HG03135 (cell line): Measurements from ENCODE around the gene PLK1.
"Not testable (repeated sequence)": the region's sequence is repeated elsewhere in the genome, so short reads cannot be mapped to it uniquely, and the experiment has no call there.

Experiments
- ATAC-seq: cut with Tn5 transposase; IDR thresholded peaks from one replicate; pipeline ENCODE4 v1.9.1; 2021; ENCODE audit warnings: mild to moderate bottlenecking, moderate library complexity; ENCODE audit not compliant: unreplicated experiment

The PLK1 gene

GRCh38 chr16:23678430-23679273 is at the start of gene PLK1:
Gene PLK1 (plus strand): TSS chr16:23678889. CDS start chr16:23678933, 44 bp downstream.
- peak; percentile 84 for ATAC-seq

GRCh38 chr16:23629516-23629915 is 49.2 kb upstream of the PLK1 start:
- no peak for ATAC-seq

- ATAC-seq, result not testable (repeated sequence)
Measured at GRCh38 chr16:23631874-23632273, 46.8 kb upstream of the PLK1 start.

- no peak for ATAC-seq
Measured at GRCh38 chr16:23634461-23635036, 44.1 kb upstream of the PLK1 start.

- ATAC-seq, result no peak
Measured at GRCh38 chr16:23635958-23636357, 42.7 kb upstream of the PLK1 start.

- peak; percentile 5 for ATAC-seq
Measured at GRCh38 chr16:23640615-23640930, 38.1 kb upstream of the PLK1 start.

GRCh38 chr16:23640931-23641765 is 37.5 kb upstream of the PLK1 start, which contains the start of the genes DCTN5 and PALB2:
Gene DCTN5 (plus strand): TSS chr16:23641466. CDS start chr16:23641543, 77 bp downstream.
Gene PALB2 (minus strand): TSS chr16:23641310. CDS start chr16:23641157, 153 bp downstream.
- peak; percentile 96 for ATAC-seq

GRCh38 chr16:23642246-23642774 is 36.4 kb upstream of the PLK1 start:
- no peak for ATAC-seq

- no peak for ATAC-seq
Measured at GRCh38 chr16:23650674-23651416, 27.8 kb upstream of the PLK1 start.

DNA sequence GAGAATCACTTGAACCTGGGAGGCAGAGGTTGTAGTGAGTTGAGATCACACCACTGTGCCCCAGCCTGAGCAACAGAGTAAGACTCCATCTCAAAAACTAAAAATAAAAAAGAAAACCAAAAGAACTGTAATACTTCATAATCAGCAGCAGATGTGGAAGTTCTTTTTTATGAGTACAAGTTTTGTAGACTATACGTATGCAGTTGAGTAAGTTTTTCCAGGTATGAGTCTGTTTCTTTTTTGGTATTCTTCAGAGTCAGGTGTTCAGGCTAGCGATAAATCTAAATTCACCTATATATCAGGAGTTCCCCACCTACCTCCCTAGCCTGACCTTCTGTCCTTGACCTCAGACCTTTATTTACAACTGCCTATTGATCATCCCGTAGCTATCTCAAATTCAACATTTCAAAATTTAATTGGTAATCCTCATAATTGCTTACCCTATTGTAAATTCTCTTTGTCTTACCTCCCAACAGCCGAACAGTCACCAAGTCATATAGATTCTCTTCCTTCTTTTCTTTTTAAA is 26.7 kb upstream of the PLK1 start:
- no peak for ATAC-seq

- ATAC-seq, result no peak
Measured at GRCh38 chr16:23663918-23664317, 14.8 kb upstream of the PLK1 start.

- no peak for ATAC-seq
Measured at GRCh38 chr16:23666571-23667354, 11.9 kb upstream of the PLK1 start.

DNA sequence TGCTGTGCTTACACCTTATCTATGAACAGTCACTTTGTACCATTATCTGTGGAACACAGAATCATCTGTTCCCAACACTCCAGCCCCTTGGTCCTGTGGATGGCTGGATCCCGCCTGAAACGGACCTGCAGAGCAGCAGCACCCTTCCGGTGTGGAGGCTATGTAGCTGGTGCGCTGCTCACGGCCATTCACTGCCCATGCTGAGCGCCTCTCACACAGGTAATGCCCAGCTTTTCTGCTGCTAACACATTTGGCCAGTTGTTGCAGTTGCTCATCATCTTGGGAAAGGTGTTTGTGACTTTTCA is 11.4 kb upstream of the PLK1 start:
- no peak for ATAC-seq

DNA sequence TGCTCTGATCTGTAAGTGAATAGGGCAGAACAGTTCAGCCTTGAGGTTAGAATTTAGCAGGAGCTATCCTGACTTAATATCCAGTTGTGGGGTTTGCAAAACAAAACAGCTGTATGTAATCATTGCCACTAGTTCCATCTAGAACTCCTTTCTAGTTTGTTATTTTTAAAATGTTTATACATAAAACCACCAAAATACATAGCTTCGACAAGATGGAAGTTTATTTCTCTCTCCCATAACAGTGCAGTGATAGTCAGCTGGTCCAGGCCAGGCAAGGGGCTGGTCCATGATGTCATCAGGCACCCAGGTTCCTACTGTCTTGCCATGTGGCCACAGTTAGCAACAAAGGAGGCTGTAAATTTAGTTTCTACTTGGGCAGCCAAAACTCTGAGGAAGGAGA is 10.5 kb upstream of the PLK1 start:
- no peak for ATAC-seq

- ATAC-seq, result no peak
Measured at GRCh38 chr16:23668873-23669272, 9.8 kb upstream of the PLK1 start.

DNA sequence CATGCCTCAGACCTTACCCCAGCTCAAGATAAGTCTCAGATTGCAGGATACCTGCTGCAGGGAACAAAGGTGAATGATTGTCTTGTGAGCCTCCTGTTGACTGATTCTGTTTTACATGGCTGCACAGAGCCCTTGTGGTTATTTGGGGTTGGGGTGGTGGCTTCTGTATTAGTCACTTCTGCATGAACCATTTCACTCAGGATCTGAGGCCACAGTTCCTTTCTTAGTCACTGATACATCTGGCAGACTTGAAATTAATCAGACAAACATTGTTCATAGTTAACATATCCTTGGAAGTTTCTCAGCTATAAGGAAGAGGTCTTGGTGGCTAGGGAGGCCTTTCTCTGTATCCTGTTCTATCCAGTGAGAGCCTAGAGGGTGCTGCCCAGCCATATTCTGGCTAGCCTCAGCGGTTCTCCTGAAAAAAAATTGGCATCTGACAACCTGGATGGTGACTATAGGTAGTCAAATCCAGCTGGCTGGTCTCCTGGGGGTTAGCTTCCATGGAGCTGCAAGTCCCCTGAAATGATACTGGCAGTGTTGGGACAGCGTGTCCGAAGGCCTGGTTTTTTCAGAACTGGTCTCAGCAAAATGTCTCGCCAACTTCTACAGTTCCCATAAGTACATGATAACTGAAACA is 8.4 kb upstream of the PLK1 start:
- peak; percentile 98 for ATAC-seq

- ATAC-seq, result no peak
Measured at GRCh38 chr16:23673971-23674614, 4.6 kb upstream of the PLK1 start.

DNA sequence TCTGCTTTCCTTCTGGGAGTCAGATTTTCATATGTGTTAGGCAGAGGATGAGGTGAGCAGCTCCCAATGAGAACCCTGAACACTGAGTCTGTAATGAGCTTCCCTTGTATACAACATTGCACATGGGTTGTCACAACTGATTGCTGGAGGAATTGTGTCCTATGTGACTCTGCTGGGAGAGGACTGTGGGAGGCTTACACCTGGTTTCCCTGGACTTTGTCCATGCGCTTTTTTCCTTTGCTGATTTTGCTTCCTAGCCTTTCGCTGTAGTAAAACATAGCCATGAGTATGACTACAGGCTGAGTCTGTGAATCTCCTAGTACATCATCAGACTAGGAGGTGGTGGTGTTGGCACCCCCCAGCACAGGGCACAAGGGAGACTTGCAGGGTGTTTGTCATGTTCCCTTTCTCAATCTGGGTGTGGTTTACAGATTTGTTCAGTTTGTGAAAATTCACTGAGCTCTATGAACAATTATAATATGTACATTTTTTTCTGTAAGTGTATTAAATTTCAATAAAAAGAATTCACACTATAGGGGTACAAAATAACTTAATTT is 1.7 kb upstream of the PLK1 start:
- no peak for ATAC-seq
